ENCODE data around the gene TAF1B. TPM values are rescaled to one million over a fixed set of nuclear protein-coding genes. Genes with fewer than 3 reads are reported as not detected.
"Not testable (repeated sequence)": the region's sequence is repeated elsewhere in the genome, so short reads cannot be mapped to it uniquely, and the experiment has no call there.

Gene TAF1B
- total RNA-seq, 1 donor from 2014 or later: 35.7 TPM

- TF ChIP-seq CTCF (conservative IDR thresholded peaks at IDR 0.05): no peak
- no peaks in the 10 kb centered on the region for H3K27me3 Mint-ChIP-seq (ENCODE audit: low read depth)
- no peak overlapping the region for H3K4me3 Mint-ChIP-seq
- peaks cover 11% of the 10 kb centered on the region for H3K36me3 Mint-ChIP-seq (ENCODE audit: low read depth)
- H3K27ac Mint-ChIP-seq (ENCODE audit: unreplicated experiment): no peak overlapping the region
- H3K9me3 Mint-ChIP-seq: no peaks in the 10 kb centered on the region
- peaks cover 11% of the 10 kb centered on the region for H3K4me1 Mint-ChIP-seq
- no peak for DNase-seq (ENCODE audit: low read depth, low spot score)
Observed at GRCh38 chr2:9914384-9915065, 71.3 kb downstream of the TAF1B start.

GRCh38 chr2:9918275-9918674 lies 75.0 kb downstream of the TAF1B start:
- Mint-ChIP-seq H3K9me3 (no peaks in the 10 kb centered on the region), H3K27me3 (ENCODE audit: low read depth) (no peaks in the 10 kb centered on the region), H3K4me3 (no peak overlapping the region), H3K36me3 (ENCODE audit: low read depth) (peaks cover 31% of the 10 kb centered on the region), H3K27ac (ENCODE audit: unreplicated experiment) (no peak overlapping the region), H3K4me1 (peaks cover 21% of the 10 kb centered on the region)
- no peak for DNase-seq (ENCODE audit: low read depth, low spot score)
- no peak for TF ChIP-seq CTCF (conservative IDR thresholded peaks at IDR 0.05)

- H3K27me3 Mint-ChIP-seq (ENCODE audit: low read depth): no peaks in the 10 kb centered on the region
- H3K4me3 Mint-ChIP-seq: no peak overlapping the region
- peaks cover 26% of the 10 kb centered on the region for H3K4me1 Mint-ChIP-seq
- H3K36me3 Mint-ChIP-seq (ENCODE audit: low read depth): peaks cover 28% of the 10 kb centered on the region
- no peak overlapping the region for H3K27ac Mint-ChIP-seq (ENCODE audit: unreplicated experiment)
- TF ChIP-seq CTCF (conservative IDR thresholded peaks at IDR 0.05): no peak
- no peak for DNase-seq (ENCODE audit: low read depth, low spot score)
- no peaks in the 10 kb centered on the region for H3K9me3 Mint-ChIP-seq
Observed at GRCh38 chr2:9919512-9919911, 76.2 kb downstream of the TAF1B start.

- peaks cover 56% of the 10 kb centered on the region for H3K36me3 Mint-ChIP-seq (ENCODE audit: low read depth)
- not testable (repeated sequence) for H3K4me3 Mint-ChIP-seq
Observed at GRCh38 chr2:9927020-9927419, 83.7 kb downstream of the TAF1B start.

GRCh38 chr2:9937258-9937657 lies 94.0 kb downstream of the TAF1B start:
- no peak for TF ChIP-seq CTCF (conservative IDR thresholded peaks at IDR 0.05)
- Mint-ChIP-seq H3K27me3 (ENCODE audit: low read depth) (peaks cover 3% of the 10 kb centered on the region), H3K9me3 (no peaks in the 10 kb centered on the region), H3K4me1 (peaks cover 23% of the 10 kb centered on the region), H3K27ac (ENCODE audit: unreplicated experiment) (no peak overlapping the region), H3K4me3 (no peak overlapping the region), H3K36me3 (ENCODE audit: low read depth) (peaks cover 14% of the 10 kb centered on the region)
- DNase-seq (ENCODE audit: low read depth, low spot score): no peak

More at GRCh38 chr2:9927020-9927419, 83.7 kb downstream of the TAF1B start:
- not testable (repeated sequence) for H3K9me3 Mint-ChIP-seq; H3K27me3 Mint-ChIP-seq (ENCODE audit: low read depth); H3K27ac Mint-ChIP-seq (ENCODE audit: unreplicated experiment); DNase-seq (ENCODE audit: low read depth, low spot score)
- peaks cover 14% of the 10 kb centered on the region for H3K4me1 Mint-ChIP-seq

- no peak for DNase-seq (ENCODE audit: low read depth, low spot score)
- Mint-ChIP-seq H3K27ac (ENCODE audit: unreplicated experiment) (no peak overlapping the region), H3K4me1 (peaks cover 28% of the 10 kb centered on the region), H3K36me3 (ENCODE audit: low read depth) (peaks cover 10% of the 10 kb centered on the region), H3K4me3 (no peak overlapping the region), H3K9me3 (no peaks in the 10 kb centered on the region), H3K27me3 (ENCODE audit: low read depth) (peaks cover 4% of the 10 kb centered on the region)
- no peak for TF ChIP-seq CTCF (conservative IDR thresholded peaks at IDR 0.05)
Observed at GRCh38 chr2:9937968-9938367, 94.7 kb downstream of the TAF1B start.

All from neural crest cell (in vitro differentiated cells).